ENCODE data around the gene MLKL.
"Not testable (repeated sequence)": the region's sequence is repeated elsewhere in the genome, so short reads cannot be mapped to it uniquely, and the experiment has no call there.

MLKL gene

GRCh38 chr16:74711938-74712337, 11.3 kb upstream of the MLKL start:
- H3K27ac ChIP-seq, result no peak overlapping the region
- H3K4me3 ChIP-seq, result no peak overlapping the region

GRCh38 chr16:74710401-74710800, 9.7 kb upstream of the MLKL start:
- no peak overlapping the region for H3K27ac ChIP-seq

GRCh38 chr16:74709441-74709877, 8.8 kb upstream of the MLKL start:
- Histone ChIP-seq H3K27ac (no peak overlapping the region), H3K4me3 (no peak overlapping the region)

More at GRCh38 chr16:74710401-74710800, 9.7 kb upstream of the MLKL start:
- H3K4me3 ChIP-seq, result no peak overlapping the region

GRCh38 chr16:74700116-74700437, 585 bp downstream of the MLKL start:
- H3K4me3 ChIP-seq, result peak overlapping the region; percentile 65 to 82 (median 68)
- peak overlapping the region; percentile 59 to 98 (median 89) for H3K27ac ChIP-seq

GRCh38 chr16:74699666-74700065, 996 bp downstream of the MLKL start:
- H3K27ac ChIP-seq, result peak overlapping the region in 19 of 21 experiments; percentile 1 to 98 (median 89)

GRCh38 chr16:74698222-74698621, 2.4 kb downstream of the MLKL start:
- peak overlapping the region in 5 of 21 experiments; percentile 14 to 98 (median 49) for H3K27ac ChIP-seq
- peak overlapping the region in 2 of 7 experiments; percentile 9 to 66 for H3K4me3 ChIP-seq

More at GRCh38 chr16:74699666-74700065, 996 bp downstream of the MLKL start:
- H3K4me3 ChIP-seq, result peak overlapping the region; percentile 65 to 82 (median 68)

- peak overlapping the region in 5 of 21 experiments; percentile 0 to 52 (median 42) for H3K27ac ChIP-seq
- peak overlapping the region in 5 of 7 experiments; percentile 5 to 24 (median 17) for H3K4me3 ChIP-seq
These were observed 4.9 kb downstream of the MLKL start for GRCh38 chr16:74695450-74696422.

GRCh38 chr16:74691093-74691855, 9.4 kb downstream of the MLKL start:
- no peak overlapping the region for H3K4me3 ChIP-seq
- H3K27ac ChIP-seq, result no peak overlapping the region

GRCh38 chr16:74682556-74682955, 18.1 kb downstream of the MLKL start:
- Histone ChIP-seq H3K27ac (no peak overlapping the region), H3K4me3 (no peak overlapping the region)

GRCh38 chr16:74680681-74681080, 20.0 kb downstream of the MLKL start:
- Histone ChIP-seq H3K27ac (no peak overlapping the region), H3K4me3 (no peak overlapping the region)

- no peak overlapping the region for H3K27ac ChIP-seq
- H3K4me3 ChIP-seq, result no peak overlapping the region
These were observed 20.7 kb downstream of the MLKL start for GRCh38 chr16:74679983-74680382.

GRCh38 chr16:74677868-74678267, 22.8 kb downstream of the MLKL start:
- Histone ChIP-seq H3K27ac (no peak overlapping the region), H3K4me3 (no peak overlapping the region)

- H3K27ac ChIP-seq, result no peak overlapping the region
- H3K4me3 ChIP-seq, result no peak overlapping the region
These were observed 26.8 kb downstream of the MLKL start for GRCh38 chr16:74673876-74674275.

GRCh38 chr16:74668877-74669276, 31.8 kb downstream of the MLKL start:
- H3K4me3 ChIP-seq, H3K27ac ChIP-seq: not testable (repeated sequence)

- Histone ChIP-seq H3K27ac (peak overlapping the region in 14 of 21 experiments; percentile 5 to 82 (median 46)), H3K4me3 (peak overlapping the region; percentile 64 to 97 (median 71))
These were observed 33.4 kb downstream of the MLKL start for GRCh38 chr16:74667255-74667700.

GRCh38 chr16:74666425-74667254, 34.0 kb downstream of the MLKL start, which contains the start of gene RFWD3:
RFWD3 (minus strand) TSS chr16:74666877; CDS start chr16:74661449, 5,428 bp downstream.
- Histone ChIP-seq H3K4me3 (peak within 1 kb of the TSS; percentile 64 to 97 (median 71)), H3K27ac (peak within 1 kb of the TSS; percentile 52 to 93 (median 85))

GRCh38 chr16:74666010-74666421, 34.6 kb downstream of the MLKL start:
- H3K4me3 ChIP-seq, result peak overlapping the region; percentile 64 to 97 (median 71)
- peak overlapping the region in 20 of 21 experiments; percentile 52 to 93 (median 86) for H3K27ac ChIP-seq

- H3K4me3 ChIP-seq, result no peak overlapping the region
- H3K27ac ChIP-seq, result peak overlapping the region in 2 of 21 experiments; percentile 21 to 63
These were observed 39.6 kb downstream of the MLKL start for GRCh38 chr16:74661064-74661463.

- Histone ChIP-seq H3K27ac (peak overlapping the region in 4 of 21 experiments; percentile 39 to 63 (median 46)), H3K4me3 (peak overlapping the region in 1 of 7 experiments; percentile 15)
These were observed 40.3 kb downstream of the MLKL start for GRCh38 chr16:74660383-74660782.

Measured in skin epidermis (tissue), 12 donors.